Body of pancreas (tissue), 4 donors: Measurements from ENCODE around the gene FBXL17.

Source experiments
- POLR2A ChIP-seq, 3 donors: fragments of 450-650 bp; IDR thresholded peaks; one replicate each; pipeline ENCODE4 v1.6.1; 2016; ENCODE audit warnings: antibody characterized with exemption in 3 of 3, mild to moderate bottlenecking in 2 of 3
- TF ChIP-seq, protein P1 (sequence below), 7 experiments: fragments of 450-650 bp in 4 of 7; fragments of 200-600 bp in 3 of 7; sonication (generic) in 3 of 7; IDR thresholded peaks; one replicate each; pipeline ENCODE4 v1.5.1; 2016 to 2019; ENCODE audit warnings: antibody characterized with exemption in 7 of 7

DNA sequence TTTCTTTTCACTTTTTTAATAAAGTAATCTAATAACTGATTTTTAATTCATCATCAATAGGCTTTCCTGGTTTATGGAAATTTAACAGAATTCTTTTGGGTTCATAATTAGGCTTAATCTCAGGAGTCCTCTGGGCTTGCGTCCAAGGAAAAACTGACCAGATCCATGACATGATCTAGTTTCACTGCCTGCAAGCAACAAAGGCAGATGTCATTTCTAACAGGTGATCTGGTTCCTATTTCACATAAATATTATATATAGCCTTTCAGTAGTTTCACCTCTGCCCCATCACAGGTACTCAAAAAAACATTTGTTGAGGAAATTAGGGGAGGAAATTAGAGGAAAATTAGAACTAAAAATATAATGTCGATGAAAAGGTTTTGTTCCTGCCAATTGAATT, 126.4 kb downstream of the FBXL17 start:
- TF ChIP-seq, protein P1, sequence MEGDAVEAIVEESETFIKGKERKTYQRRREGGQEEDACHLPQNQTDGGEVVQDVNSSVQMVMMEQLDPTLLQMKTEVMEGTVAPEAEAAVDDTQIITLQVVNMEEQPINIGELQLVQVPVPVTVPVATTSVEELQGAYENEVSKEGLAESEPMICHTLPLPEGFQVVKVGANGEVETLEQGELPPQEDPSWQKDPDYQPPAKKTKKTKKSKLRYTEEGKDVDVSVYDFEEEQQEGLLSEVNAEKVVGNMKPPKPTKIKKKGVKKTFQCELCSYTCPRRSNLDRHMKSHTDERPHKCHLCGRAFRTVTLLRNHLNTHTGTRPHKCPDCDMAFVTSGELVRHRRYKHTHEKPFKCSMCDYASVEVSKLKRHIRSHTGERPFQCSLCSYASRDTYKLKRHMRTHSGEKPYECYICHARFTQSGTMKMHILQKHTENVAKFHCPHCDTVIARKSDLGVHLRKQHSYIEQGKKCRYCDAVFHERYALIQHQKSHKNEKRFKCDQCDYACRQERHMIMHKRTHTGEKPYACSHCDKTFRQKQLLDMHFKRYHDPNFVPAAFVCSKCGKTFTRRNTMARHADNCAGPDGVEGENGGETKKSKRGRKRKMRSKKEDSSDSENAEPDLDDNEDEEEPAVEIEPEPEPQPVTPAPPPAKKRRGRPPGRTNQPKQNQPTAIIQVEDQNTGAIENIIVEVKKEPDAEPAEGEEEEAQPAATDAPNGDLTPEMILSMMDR (IDR thresholded peaks at IDR 0.05): no peak
- TF ChIP-seq POLR2A (IDR thresholded peaks at IDR 0.05): no peak
